ENCODE measurements around the gene FSHR.
A peak's percentile ranks its signal among the peaks of the same experiment; 100 is the strongest.

The FSHR gene

GRCh38 chr2:48968011-48968410, 186.3 kb downstream of the FSHR start:
- no peak for DNase-seq (ENCODE audit: low read depth in 2 of 3, low spot score in 1 of 3)

- no peak for DNase-seq (ENCODE audit: low read depth in 2 of 3, low spot score in 1 of 3)
These were observed 189.1 kb downstream of the FSHR start for GRCh38 chr2:48965204-48965603.

GRCh38 chr2:48961009-48961408, 193.3 kb downstream of the FSHR start:
- DNase-seq (ENCODE audit: low read depth in 2 of 3, low spot score in 1 of 3), result no peak

- DNase-seq (ENCODE audit: low read depth in 2 of 3, low spot score in 1 of 3), result no peak
These were observed 199.4 kb downstream of the FSHR start for GRCh38 chr2:48954935-48955334.

- DNase-seq (ENCODE audit: low read depth in 2 of 3, low spot score in 1 of 3), result no peak
These were observed 200.0 kb downstream of the FSHR start for GRCh38 chr2:48954311-48954710.

GRCh38 chr2:48952614-48953013, 201.7 kb downstream of the FSHR start:
- DNase-seq (ENCODE audit: low read depth in 2 of 3, low spot score in 1 of 3), result no peak

GRCh38 chr2:48952143-48952542, 202.2 kb downstream of the FSHR start:
- no peak for DNase-seq (ENCODE audit: low read depth in 2 of 3, low spot score in 1 of 3)

GRCh38 chr2:48948400-48949125, 205.8 kb downstream of the FSHR start:
- no peak for DNase-seq (ENCODE audit: low read depth in 2 of 3, low spot score in 1 of 3)

GRCh38 chr2:48946449-48947048, 207.8 kb downstream of the FSHR start:
- peak in 2 of 3 donors; percentile 1 to 14 for DNase-seq (ENCODE audit: low read depth in 2 of 3, low spot score in 1 of 3)

GRCh38 chr2:48944956-48945355, 209.4 kb downstream of the FSHR start:
- no peak for DNase-seq (ENCODE audit: low read depth in 2 of 3, low spot score in 1 of 3)

GRCh38 chr2:48943436-48943835, 210.9 kb downstream of the FSHR start:
- no peak for DNase-seq (ENCODE audit: low read depth in 2 of 3, low spot score in 1 of 3)

- DNase-seq (ENCODE audit: low read depth in 2 of 3, low spot score in 1 of 3), result no peak
These were observed 212.4 kb downstream of the FSHR start for GRCh38 chr2:48941908-48942307.

- DNase-seq (ENCODE audit: low read depth in 2 of 3, low spot score in 1 of 3), result no peak
These were observed 212.9 kb downstream of the FSHR start for GRCh38 chr2:48941456-48941855.

GRCh38 chr2:48940606-48941005, 213.7 kb downstream of the FSHR start:
- no peak for DNase-seq (ENCODE audit: low read depth in 2 of 3, low spot score in 1 of 3)

- no peak for DNase-seq (ENCODE audit: low read depth in 2 of 3, low spot score in 1 of 3)
These were observed 215.1 kb downstream of the FSHR start for GRCh38 chr2:48939232-48939631.

- no peak for DNase-seq (ENCODE audit: low read depth in 2 of 3, low spot score in 1 of 3)
These were observed 216.1 kb downstream of the FSHR start for GRCh38 chr2:48938231-48938630.

- DNase-seq (ENCODE audit: low read depth in 2 of 3, low spot score in 1 of 3), result no peak
These were observed 219.5 kb downstream of the FSHR start for GRCh38 chr2:48934807-48935206.

GRCh38 chr2:48933828-48934497, 220.4 kb downstream of the FSHR start:
- no peak for DNase-seq (ENCODE audit: low read depth in 2 of 3, low spot score in 1 of 3)

GRCh38 chr2:48932667-48933066, 221.6 kb downstream of the FSHR start:
- no peak for DNase-seq (ENCODE audit: low read depth in 2 of 3, low spot score in 1 of 3)

GRCh38 chr2:48929571-48930301, 224.6 kb downstream of the FSHR start:
- no peak for DNase-seq (ENCODE audit: low read depth in 2 of 3, low spot score in 1 of 3)

- DNase-seq (ENCODE audit: low read depth in 2 of 3, low spot score in 1 of 3), result no peak
These were observed 227.0 kb downstream of the FSHR start for GRCh38 chr2:48927355-48927754.

- DNase-seq (ENCODE audit: low read depth in 2 of 3, low spot score in 1 of 3), result no peak
These were observed 238.4 kb downstream of the FSHR start for GRCh38 chr2:48915884-48916283.
